Activated naive CD8-positive, alpha-beta T cell treated with anti-CD3 and anti-CD28 coated beads, Interleukin-2, amount 10 ng/mL, durations not matched to agents 7 days and 5 days (primary cell): Measurements from ENCODE around the gene ZNF778. TPM values are rescaled to one million over a fixed set of nuclear protein-coding genes. Genes with fewer than 3 reads are reported as not detected.

ENCODE experiments used
- ATAC-seq: fragments of 150-1000 bp; cut with Tn5 transposase; one replicate; pipeline ENCODE4 v1.10.0; 2021; ENCODE audit warnings: low read depth, moderate library complexity
- POLR2A ChIA-PET: fragments of 350-600 bp; sonication (Branson Sonifier 250); formaldehyde crosslinking; loops from one replicate; lab custom pipeline; 2021; ENCODE audit warnings: antibody characterized with exemption; lab: Charles Lee
- DNase-seq: peaks from one replicate; pipeline ENCODE4 v3.0.0; 2021
- H3K27ac Mint-ChIP-seq: one replicate; pipeline ENCODE4 v1.8.0; 2022; ENCODE audit warnings: mild to moderate bottlenecking, mixed read lengths
- H3K27me3 Mint-ChIP-seq: one replicate; pipeline ENCODE4 v1.8.0; 2022; ENCODE audit warnings: mild to moderate bottlenecking, moderate library complexity, mixed read lengths
- H3K36me3 Mint-ChIP-seq: one replicate; pipeline ENCODE4 v1.8.0; 2021; ENCODE audit warnings: mild to moderate bottlenecking, mixed read lengths
- H3K4me1 Mint-ChIP-seq: one replicate; pipeline ENCODE4 v1.8.0; 2021; ENCODE audit warnings: mixed read lengths
- H3K4me3 Mint-ChIP-seq: one replicate; pipeline ENCODE4 v1.8.0; 2022; ENCODE audit warnings: mild to moderate bottlenecking, moderate library complexity, mixed read lengths
- H3K9me3 Mint-ChIP-seq: one replicate; pipeline ENCODE4 v1.8.0; 2021; ENCODE audit warnings: mixed read lengths
- total RNA-seq, 2 experiments: library from RNA; stranded (reverse); gene quantifications; one replicate each; pipeline ENCODE4 v1.2.3, GENCODE V29; 2021

Gene ZNF778
- total RNA-seq, 2 experiments from 2014 or later, result 9.0 to 10.4 TPM

GRCh38 chr16:89268585-89268984, 51.1 kb downstream of the ZNF778 start:
- ATAC-seq, result no peak

DNA sequence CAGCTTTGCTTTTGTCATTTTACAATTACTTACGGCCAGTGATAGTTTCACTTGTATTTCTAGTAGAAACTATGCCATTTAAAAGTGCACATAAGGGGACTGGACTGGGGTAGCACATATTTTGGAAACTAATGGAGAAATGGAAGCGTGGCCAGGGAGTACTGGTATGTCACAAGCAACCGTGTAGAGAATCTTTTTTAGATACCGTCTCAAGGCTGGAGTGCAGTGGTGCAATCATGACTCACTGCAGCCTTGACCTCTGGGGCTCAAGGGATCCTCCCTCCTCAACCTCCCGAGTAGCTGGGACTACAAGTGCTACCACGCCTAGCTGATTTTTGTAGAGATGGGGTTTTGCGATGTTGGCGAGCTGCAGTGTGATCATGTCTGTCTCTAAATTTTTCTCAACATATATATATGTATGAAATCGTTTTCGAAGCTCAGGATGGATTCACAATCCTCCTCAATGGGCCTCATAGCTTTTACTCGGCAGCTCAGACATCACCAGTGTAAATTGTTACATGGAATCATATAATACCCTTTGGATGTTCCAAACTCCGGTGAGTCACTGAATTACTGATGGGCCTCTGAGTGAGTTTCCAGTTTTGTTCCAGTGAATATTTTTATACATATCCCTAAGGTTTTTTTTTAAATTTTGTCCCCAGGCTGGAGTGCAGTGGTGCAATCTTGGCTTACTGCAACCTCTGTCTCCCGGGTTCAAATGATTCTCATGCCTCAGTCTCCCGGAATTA, 51.7 kb downstream of the ZNF778 start:
- ATAC-seq, result no peak
- H3K27me3 Mint-ChIP-seq, result no peaks in the 10 kb centered on the region
- POLR2A ChIA-PET, result no interaction called here
- no peak for DNase-seq
- H3K4me1 Mint-ChIP-seq, result no peaks in the 10 kb centered on the region
- no peak overlapping the region for H3K4me3 Mint-ChIP-seq
- H3K36me3 Mint-ChIP-seq, result peaks cover 24% of the 10 kb centered on the region
- H3K9me3 Mint-ChIP-seq, result no peaks in the 10 kb centered on the region
- no peak overlapping the region for H3K27ac Mint-ChIP-seq

More at GRCh38 chr16:89268585-89268984, 51.1 kb downstream of the ZNF778 start:
- no peak overlapping the region for H3K4me3 Mint-ChIP-seq
- no peaks in the 10 kb centered on the region for H3K9me3 Mint-ChIP-seq
- peaks cover 22% of the 10 kb centered on the region for H3K36me3 Mint-ChIP-seq
- H3K4me1 Mint-ChIP-seq, result no peaks in the 10 kb centered on the region
- POLR2A ChIA-PET, result interaction anchor here (0.6 kb wide), 1 partner anchor 384 kb away, joined by 3 read pairs; no protein-coding TSS in a partner anchor
- DNase-seq, result no peak
- H3K27ac Mint-ChIP-seq, result no peak overlapping the region
- H3K27me3 Mint-ChIP-seq, result no peaks in the 10 kb centered on the region

DNA sequence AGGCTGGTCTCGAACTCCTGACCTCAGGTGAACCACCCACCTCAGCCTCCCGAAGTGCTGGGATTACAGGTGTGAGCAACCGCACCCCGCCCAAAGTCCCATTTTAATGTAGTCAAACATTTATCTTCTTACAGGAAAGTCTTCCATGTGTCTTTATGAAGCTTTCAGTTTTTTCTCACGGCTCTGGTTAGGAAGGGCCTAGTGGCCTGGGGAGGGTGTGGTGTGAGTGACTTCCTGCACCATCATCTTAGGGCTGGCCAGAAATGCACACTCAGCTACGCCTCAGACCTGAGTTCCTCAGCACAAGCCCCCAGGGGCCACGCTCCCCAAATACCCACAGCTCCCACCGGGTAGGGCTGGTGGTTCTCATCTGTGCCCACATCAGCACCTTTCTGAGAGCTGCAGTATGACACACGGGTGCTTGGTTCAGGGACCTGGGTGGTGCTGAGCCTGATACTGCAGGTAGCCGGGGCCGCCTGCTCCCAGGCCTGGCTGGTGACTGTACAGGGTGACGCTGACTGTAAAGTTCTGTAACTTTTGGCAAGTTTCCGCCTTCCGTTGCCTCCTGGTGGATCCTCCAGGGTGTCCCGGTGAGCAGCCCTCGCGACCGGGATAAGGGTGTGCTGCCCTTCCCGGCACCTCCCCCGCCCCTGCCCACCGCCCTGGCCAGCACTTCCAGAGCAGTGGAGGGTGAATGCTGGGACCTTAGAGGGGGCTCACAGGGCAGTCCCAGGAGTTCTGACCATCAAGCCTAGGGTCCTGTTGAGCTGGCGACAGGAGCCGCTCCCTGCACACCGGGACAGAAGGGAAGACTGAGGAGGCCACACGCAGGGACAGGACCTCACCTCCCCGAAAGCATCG, 52.5 kb downstream of the ZNF778 start:
- Mint-ChIP-seq H3K36me3 (peaks cover 24% of the 10 kb centered on the region), H3K9me3 (no peaks in the 10 kb centered on the region), H3K27me3 (no peaks in the 10 kb centered on the region), H3K4me3 (no peak overlapping the region), H3K4me1 (no peaks in the 10 kb centered on the region), H3K27ac (no peak overlapping the region)
- ATAC-seq (no peak), DNase-seq (no peak)
- POLR2A ChIA-PET, result no interaction called here

DNA sequence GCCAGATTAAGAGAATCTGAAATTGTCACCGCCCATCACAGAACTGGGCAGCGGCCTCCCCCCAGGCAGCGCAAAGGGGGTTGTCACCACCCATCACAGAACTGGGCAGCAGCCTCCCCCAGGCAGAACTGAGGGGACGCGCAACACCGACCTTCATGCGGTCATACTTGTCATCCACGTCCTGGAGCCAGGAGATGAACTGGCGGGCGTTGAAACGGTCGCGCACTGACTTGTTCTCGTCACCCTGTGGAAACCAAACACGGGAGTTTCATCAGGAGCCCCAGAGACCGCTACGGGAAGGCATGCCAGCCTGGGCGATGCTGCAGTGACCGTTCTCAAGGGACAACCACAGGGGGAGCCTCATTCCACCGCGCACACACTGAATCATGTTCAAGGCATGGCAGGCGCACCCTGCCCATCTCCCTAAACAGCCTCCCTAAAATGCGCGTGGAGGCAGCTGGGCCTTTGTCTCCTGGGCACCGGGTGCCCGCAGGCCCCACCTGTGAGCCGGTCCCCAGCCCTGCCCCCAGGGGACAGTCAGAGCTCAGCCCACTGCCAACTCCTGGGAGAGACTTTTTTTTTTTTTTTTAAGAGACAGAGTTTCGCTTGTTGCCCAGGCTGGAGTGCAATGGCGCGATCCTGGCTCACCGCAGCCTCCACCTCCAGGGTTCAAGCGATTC, 53.3 kb downstream of the ZNF778 start:
- Mint-ChIP-seq H3K36me3 (peaks cover 22% of the 10 kb centered on the region), H3K4me3 (no peak overlapping the region), H3K9me3 (no peaks in the 10 kb centered on the region), H3K27ac (no peak overlapping the region), H3K27me3 (no peaks in the 10 kb centered on the region), H3K4me1 (no peaks in the 10 kb centered on the region)
- DNase-seq, result no peak
- ATAC-seq, result no peak
- POLR2A ChIA-PET, result no interaction called here

DNA sequence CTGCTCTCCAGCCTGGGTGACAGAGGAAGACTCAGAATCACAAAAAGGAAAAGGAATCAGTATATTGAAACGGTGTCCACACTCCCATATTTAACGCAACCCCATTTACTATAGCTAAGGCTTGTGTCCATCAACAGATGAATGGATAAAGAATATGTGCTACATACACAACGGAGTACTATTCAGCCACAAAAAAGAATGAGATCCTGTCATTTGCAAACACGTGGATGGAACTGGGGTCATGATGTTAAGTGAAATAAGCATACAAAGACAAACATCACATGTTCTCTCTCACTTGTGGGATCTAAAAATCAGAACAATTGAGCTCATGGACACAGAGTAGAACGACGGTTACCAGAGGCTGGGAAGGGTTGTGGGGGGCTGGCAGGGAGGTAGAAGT, 55.1 kb downstream of the ZNF778 start:
- no peaks in the 10 kb centered on the region for H3K4me1 Mint-ChIP-seq
- H3K9me3 Mint-ChIP-seq, result no peaks in the 10 kb centered on the region
- no peak overlapping the region for H3K27ac Mint-ChIP-seq
- peaks cover 21% of the 10 kb centered on the region for H3K36me3 Mint-ChIP-seq
- POLR2A ChIA-PET, result interaction anchor here (0.6 kb wide), 1 partner anchor 131 kb away, joined by 3 read pairs; no protein-coding TSS in a partner anchor
- H3K4me3 Mint-ChIP-seq, result no peak overlapping the region
- H3K27me3 Mint-ChIP-seq, result no peaks in the 10 kb centered on the region
- no peak for ATAC-seq
- DNase-seq, result no peak

DNA sequence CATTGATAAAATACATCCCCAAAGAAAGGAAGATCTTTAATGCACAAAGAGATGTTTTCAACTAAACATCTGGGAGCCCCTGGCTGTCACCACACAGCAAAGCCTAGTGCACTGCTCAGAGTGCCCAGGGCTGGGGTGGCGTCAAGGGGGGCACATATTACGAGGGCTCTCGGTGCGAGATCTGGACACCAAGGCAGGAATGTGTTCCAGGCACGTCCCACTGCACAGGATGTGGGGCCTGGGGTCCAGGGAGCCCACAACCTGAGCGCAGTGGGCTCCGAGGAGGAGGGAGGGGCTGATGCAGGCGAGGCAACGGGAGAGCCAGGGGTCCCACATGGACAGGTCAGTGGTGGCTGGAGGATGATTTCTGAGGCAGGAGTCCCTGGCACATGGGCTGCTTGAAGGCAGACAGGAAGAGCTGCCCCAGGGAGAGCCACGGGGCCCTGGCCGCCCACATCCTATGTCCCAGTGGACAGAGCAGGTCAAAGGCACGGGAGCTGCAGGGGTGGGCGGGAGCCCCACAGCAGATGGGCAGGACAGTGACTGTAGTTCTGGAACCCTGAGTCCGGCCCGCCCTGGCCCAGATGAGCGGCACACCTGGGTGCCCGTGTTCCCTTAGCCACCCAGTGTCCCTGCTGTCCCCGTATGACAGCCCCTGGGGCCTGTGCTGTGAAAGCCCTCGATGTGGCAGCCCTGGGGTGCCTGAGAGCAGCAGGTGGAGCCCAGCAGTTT, 56.4 kb downstream of the ZNF778 start:
- no peaks in the 10 kb centered on the region for H3K4me1 Mint-ChIP-seq
- POLR2A ChIA-PET, result no interaction called here
- DNase-seq (no peak), ATAC-seq (no peak)
- no peaks in the 10 kb centered on the region for H3K9me3 Mint-ChIP-seq
- no peak overlapping the region for H3K4me3 Mint-ChIP-seq
- H3K27me3 Mint-ChIP-seq, result no peaks in the 10 kb centered on the region
- no peak overlapping the region for H3K27ac Mint-ChIP-seq
- peaks cover 19% of the 10 kb centered on the region for H3K36me3 Mint-ChIP-seq

DNA sequence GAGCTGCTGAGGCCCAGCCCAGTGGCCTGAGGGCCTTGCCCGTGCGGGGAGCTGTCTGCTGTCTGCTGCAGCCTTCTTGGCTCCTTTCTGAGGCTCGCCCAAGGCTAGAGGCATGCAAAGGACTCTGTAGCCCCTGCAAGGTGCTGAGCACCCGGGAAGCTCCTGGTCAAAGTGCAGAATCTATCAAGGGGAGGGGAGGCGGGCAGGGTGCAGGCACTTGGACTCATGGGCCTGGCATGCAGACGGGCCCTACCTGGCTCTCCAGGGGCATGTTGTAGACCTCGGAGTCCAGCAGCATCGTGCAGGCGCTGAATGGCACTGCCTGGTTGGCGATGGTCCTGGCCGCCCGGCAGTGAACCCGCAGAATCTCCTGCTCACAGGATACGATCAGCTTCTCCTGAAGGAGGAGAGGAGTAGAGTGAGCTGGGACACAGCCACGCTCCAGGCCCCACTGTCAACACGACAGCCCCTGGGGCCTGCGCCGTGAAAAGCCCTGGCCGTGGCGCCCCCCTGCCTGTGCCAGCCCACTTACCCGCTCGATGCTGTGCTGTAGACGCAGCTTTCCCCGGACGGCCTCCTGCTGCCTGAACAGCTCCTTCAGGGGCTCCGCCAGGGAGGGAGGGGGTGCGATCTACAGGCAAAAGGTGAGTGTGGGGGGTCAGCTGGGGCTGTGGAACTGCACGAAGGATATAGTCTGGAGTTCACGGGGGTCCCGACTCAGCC, 57.2 kb downstream of the ZNF778 start:
- POLR2A ChIA-PET, result no interaction called here
- no peak for ATAC-seq
- no peaks in the 10 kb centered on the region for H3K9me3 Mint-ChIP-seq
- DNase-seq, result no peak
- no peaks in the 10 kb centered on the region for H3K27me3 Mint-ChIP-seq
- H3K4me1 Mint-ChIP-seq, result no peaks in the 10 kb centered on the region
- no peak overlapping the region for H3K4me3 Mint-ChIP-seq
- no peak overlapping the region for H3K27ac Mint-ChIP-seq
- H3K36me3 Mint-ChIP-seq, result peaks cover 15% of the 10 kb centered on the region

DNA sequence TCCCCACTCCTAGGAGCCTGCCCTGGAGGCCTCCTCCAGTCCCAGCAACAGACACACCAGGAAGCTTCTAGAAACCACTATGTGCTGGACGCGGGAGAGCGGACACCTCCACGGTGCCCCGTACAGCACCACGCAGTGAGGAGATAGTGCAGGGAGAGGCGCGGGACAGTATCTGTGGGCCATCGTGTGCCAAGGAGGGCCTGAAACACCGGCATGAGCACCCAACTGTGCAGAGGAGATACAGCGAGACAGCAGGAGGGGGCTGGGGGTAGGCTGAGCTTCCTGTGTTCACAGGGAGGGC, 57.7 kb downstream of the ZNF778 start:
- Mint-ChIP-seq H3K36me3 (peaks cover 15% of the 10 kb centered on the region), H3K4me3 (no peak overlapping the region), H3K9me3 (no peaks in the 10 kb centered on the region), H3K27me3 (no peaks in the 10 kb centered on the region), H3K4me1 (no peaks in the 10 kb centered on the region), H3K27ac (no peak overlapping the region)
- POLR2A ChIA-PET, result no interaction called here
- ATAC-seq, result no peak
- no peak for DNase-seq

DNA sequence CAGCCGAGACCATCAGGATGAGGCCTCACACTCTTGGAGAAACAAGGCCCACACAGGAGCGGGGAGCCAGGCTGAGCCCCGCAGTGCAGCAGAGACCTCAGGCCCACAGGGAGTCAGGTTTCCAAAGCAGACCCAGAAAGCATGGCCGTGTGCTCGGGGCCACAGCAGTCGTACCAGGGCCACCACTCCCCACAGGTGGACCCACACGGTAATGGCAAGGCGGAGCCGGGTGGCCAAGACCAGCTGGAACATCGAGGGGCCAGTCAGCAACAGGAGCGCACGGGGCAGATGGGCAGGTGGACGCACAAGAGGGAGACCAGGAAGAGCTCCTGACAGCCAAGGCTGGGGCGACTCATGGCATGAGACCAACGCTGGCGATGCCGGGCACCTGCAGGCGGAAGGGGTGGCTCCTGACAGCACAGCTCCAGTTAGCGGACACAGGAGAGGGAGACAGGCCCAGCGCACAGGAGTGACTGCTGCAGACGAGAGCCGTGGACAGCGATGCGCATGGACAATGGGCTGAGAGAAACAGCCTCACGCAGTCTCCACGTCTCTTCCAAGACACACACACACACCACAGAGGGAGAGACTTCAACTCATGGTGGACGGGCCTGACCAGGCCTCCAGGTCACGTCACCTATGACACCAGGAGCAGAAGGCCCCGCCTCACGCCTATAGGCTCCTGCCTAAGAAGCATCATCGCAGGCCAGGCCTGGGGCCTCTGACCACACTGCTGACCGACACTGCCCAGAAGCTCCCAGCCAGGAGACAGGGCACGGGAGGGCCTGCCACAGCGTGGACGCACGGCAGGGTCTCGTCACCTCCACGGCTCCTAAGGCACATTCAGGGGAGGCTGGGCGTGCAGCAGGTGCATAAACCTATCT, 58.6 kb downstream of the ZNF778 start:
- no peak for DNase-seq
- Mint-ChIP-seq H3K9me3 (no peaks in the 10 kb centered on the region), H3K4me1 (no peaks in the 10 kb centered on the region), H3K27ac (no peak overlapping the region), H3K36me3 (peaks cover 18% of the 10 kb centered on the region), H3K27me3 (no peaks in the 10 kb centered on the region), H3K4me3 (no peak overlapping the region)
- POLR2A ChIA-PET, result no interaction called here
- no peak for ATAC-seq

DNA sequence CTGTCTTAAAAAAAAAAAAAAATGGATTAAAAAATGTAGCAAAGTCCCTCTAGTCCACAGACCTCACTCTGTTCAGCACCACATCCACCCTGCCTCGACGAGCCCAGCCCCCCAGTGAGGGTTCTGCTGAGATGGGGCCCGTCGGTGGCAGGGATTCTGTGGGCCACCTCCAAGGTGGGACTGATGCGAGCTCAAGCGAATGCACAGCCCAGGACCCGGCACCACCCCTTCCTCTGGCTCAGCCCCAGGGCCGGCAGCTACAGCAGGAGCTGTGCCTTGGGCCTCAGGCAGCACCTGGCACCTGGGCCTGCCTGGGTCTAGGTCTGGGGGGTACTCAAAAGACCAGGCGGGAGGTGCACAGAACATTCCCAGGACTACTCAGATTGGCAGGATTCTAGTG, 59.5 kb downstream of the ZNF778 start:
- H3K4me1 Mint-ChIP-seq, result no peaks in the 10 kb centered on the region
- POLR2A ChIA-PET, result no interaction called here
- peaks cover 18% of the 10 kb centered on the region for H3K36me3 Mint-ChIP-seq
- ATAC-seq (no peak), DNase-seq (no peak)
- no peaks in the 10 kb centered on the region for H3K27me3 Mint-ChIP-seq
- no peak overlapping the region for H3K4me3 Mint-ChIP-seq
- no peaks in the 10 kb centered on the region for H3K9me3 Mint-ChIP-seq
- H3K27ac Mint-ChIP-seq, result no peak overlapping the region

GRCh38 chr16:89277641-89278341, 60.3 kb downstream of the ZNF778 start:
- H3K27me3 Mint-ChIP-seq, result no peaks in the 10 kb centered on the region
- no peaks in the 10 kb centered on the region for H3K4me1 Mint-ChIP-seq
- H3K9me3 Mint-ChIP-seq, result no peaks in the 10 kb centered on the region
- DNase-seq (no peak), ATAC-seq (no peak)
- no peak overlapping the region for H3K4me3 Mint-ChIP-seq
- POLR2A ChIA-PET, result no interaction called here
- peaks cover 13% of the 10 kb centered on the region for H3K36me3 Mint-ChIP-seq
- no peak overlapping the region for H3K27ac Mint-ChIP-seq
